H9 (cell line): ENCODE data around the gene GSTO2. TPM values are rescaled to one million over a fixed set of nuclear protein-coding genes. Genes with fewer than 3 reads are reported as not detected.

Experiments used
- DNase-seq: peaks from one replicate; pipeline ENCODE4 v3.0.0-alpha.2; 2017
- H2AFZ ChIP-seq: one replicate; pipeline ENCODE4 v1.6.1; 2013; ENCODE audit warnings: mild to moderate bottlenecking, low read length, control low read depth, moderate library complexity
- H2AK5ac ChIP-seq: 2 replicates; pipeline ENCODE4 v1.6.1; 2013; ENCODE audit warnings: low read length, control low read depth, mixed read lengths; ENCODE audit not compliant: insufficient read length
- H2BK120ac ChIP-seq: one replicate; pipeline ENCODE4 v1.6.1; 2013; ENCODE audit warnings: low read depth, mild to moderate bottlenecking, low read length, control low read depth, inconsistent platforms; ENCODE audit not compliant: poor library complexity, severe bottlenecking
- H2BK12ac ChIP-seq: 2 replicates; pipeline ENCODE4 v1.6.1; 2013; ENCODE audit warnings: low read length, control low read depth, mixed read lengths, low read depth; ENCODE audit not compliant: insufficient read length
- H2BK15ac ChIP-seq: 2 replicates; pipeline ENCODE4 v1.6.1; 2013; ENCODE audit warnings: low read depth, low read length, control low read depth
- H2BK20ac ChIP-seq: one replicate; pipeline ENCODE4 v1.6.1; 2013; ENCODE audit warnings: low read depth, mild to moderate bottlenecking, low read length, control low read depth, inconsistent platforms; ENCODE audit not compliant: poor library complexity, severe bottlenecking
- H2BK5ac ChIP-seq: 2 replicates; pipeline ENCODE4 v1.6.1; 2013; ENCODE audit warnings: low read length, control low read depth, mixed read lengths; ENCODE audit not compliant: insufficient read length
- H3K14ac ChIP-seq: 2 replicates; pipeline ENCODE4 v1.6.1; 2013; ENCODE audit warnings: low read length, control low read depth; ENCODE audit not compliant: insufficient read depth
- H3K18ac ChIP-seq: 2 replicates; pipeline ENCODE4 v1.6.1; 2013; ENCODE audit warnings: low read depth, mild to moderate bottlenecking, mixed read lengths, low read length, control low read depth; ENCODE audit not compliant: insufficient read length
- H3K23ac ChIP-seq: 2 replicates; pipeline ENCODE4 v1.6.1; 2013; ENCODE audit warnings: low read length, control low read depth, mixed read lengths, low read depth; ENCODE audit not compliant: insufficient read length
- H3K23me2 ChIP-seq: 2 replicates; pipeline ENCODE4 v1.6.1; 2013; ENCODE audit warnings: low read depth, mild to moderate bottlenecking, mixed read lengths, low read length, control low read depth; ENCODE audit not compliant: insufficient read length, poor library complexity, severe bottlenecking
- H3K27ac ChIP-seq: 2 replicates; pipeline ENCODE4 v1.5.1; 2013; ENCODE audit warnings: low read length, control low read depth, mixed read lengths, low read depth; ENCODE audit not compliant: insufficient read length
- H3K27me3 ChIP-seq: 2 replicates; pipeline ENCODE4 v1.6.1; 2013; ENCODE audit warnings: low read length, control low read depth, inconsistent platforms; ENCODE audit not compliant: insufficient read depth
- H3K4ac ChIP-seq: 2 replicates; pipeline ENCODE4 v1.6.1; 2013; ENCODE audit warnings: low read depth, mild to moderate bottlenecking, control low read depth, inconsistent platforms, low read length, moderate library complexity
- H3K4me1 ChIP-seq: 2 replicates; pipeline ENCODE4 v1.6.1; 2013; ENCODE audit warnings: low read length, control low read depth, inconsistent platforms; ENCODE audit not compliant: insufficient read depth
- H3K4me2 ChIP-seq: 2 replicates; pipeline ENCODE4 v1.6.1; 2013; ENCODE audit warnings: low read length, control low read depth, mixed read lengths; ENCODE audit not compliant: insufficient read length, insufficient read depth
- H3K56ac ChIP-seq: 2 replicates; pipeline ENCODE4 v1.6.1; 2013; ENCODE audit warnings: low read depth, mild to moderate bottlenecking, mixed read lengths, low read length, control low read depth; ENCODE audit not compliant: insufficient read length
- H3K79me1 ChIP-seq: 2 replicates; pipeline ENCODE4 v1.6.1; 2013; ENCODE audit warnings: low read depth, mild to moderate bottlenecking, moderate library complexity, low read length, control low read depth, inconsistent platforms; ENCODE audit not compliant: insufficient read depth, poor library complexity, severe bottlenecking
- H3K79me2 ChIP-seq: 2 replicates; pipeline ENCODE4 v1.6.1; 2013; ENCODE audit warnings: low read length, control low read depth, inconsistent platforms; ENCODE audit not compliant: insufficient read depth
- H3K9ac ChIP-seq: 2 replicates; pipeline ENCODE4 v1.6.1; 2013; ENCODE audit warnings: low read length, control low read depth, mixed read lengths; ENCODE audit not compliant: insufficient read length; ENCODE audit errors: extremely low read depth
- H3K9me3 ChIP-seq: one replicate; pipeline ENCODE4 v1.6.1; 2013; ENCODE audit warnings: low read depth, low read length, inconsistent platforms; ENCODE audit not compliant: control insufficient read depth
- H3T11ph ChIP-seq: one replicate; pipeline ENCODE4 v1.6.1; 2013; ENCODE audit warnings: mild to moderate bottlenecking, low read length, control low read depth, inconsistent platforms
- H4K20me1 ChIP-seq: one replicate; pipeline ENCODE4 v1.6.1; 2013; ENCODE audit not compliant: control insufficient read depth, insufficient read length, insufficient read depth
- H4K5ac ChIP-seq: 2 replicates; pipeline ENCODE4 v1.6.1; 2013; ENCODE audit warnings: low read depth, mild to moderate bottlenecking, mixed read lengths, low read length, control low read depth; ENCODE audit not compliant: insufficient read length
- H4K8ac ChIP-seq: replicated peaks from 2 replicates; pipeline ENCODE4 v1.6.1; 2013; ENCODE audit warnings: low read length, control low read depth, mixed read lengths, low read depth; ENCODE audit not compliant: insufficient read length
- H4K91ac ChIP-seq: 2 replicates; pipeline ENCODE4 v1.6.1; 2013; ENCODE audit warnings: low read depth, mild to moderate bottlenecking, moderate library complexity, mixed read lengths, low read length, control low read depth; ENCODE audit not compliant: insufficient read length
- H3K27ac Mint-ChIP-seq, 3 experiments: 2 replicates in 2 of 3; 3 replicates in 1 of 3; pipeline ENCODE4 v1.8.0; 2020 to 2021; ENCODE audit warnings: mixed read lengths in 3 of 3, mild to moderate bottlenecking in 1 of 3, moderate library complexity in 1 of 3
- H3K27me3 Mint-ChIP-seq: 2 replicates; pipeline ENCODE4 v1.8.0; 2021; ENCODE audit warnings: low read depth, mild to moderate bottlenecking, moderate library complexity, mixed read lengths
- H3K36me3 Mint-ChIP-seq, 3 experiments: 2 replicates in 2 of 3; 3 replicates in 1 of 3; pipeline ENCODE4 v1.8.0; 2020 to 2021; ENCODE audit warnings: low read depth in 3 of 3, mixed read lengths in 3 of 3; ENCODE audit not compliant: insufficient read depth in 1 of 3
- H3K4me1 Mint-ChIP-seq, 2 experiments: 2 replicates each; pipeline ENCODE4 v1.8.0; 2020; ENCODE audit warnings: mixed read lengths in 2 of 2
- H3K4me3 Mint-ChIP-seq, 2 experiments: 2 replicates in 1 of 2; 3 replicates in 1 of 2; pipeline ENCODE4 v1.8.0; 2020 to 2021; ENCODE audit warnings: mild to moderate bottlenecking in 2 of 2, mixed read lengths in 2 of 2, moderate library complexity in 1 of 2
- H3K9me3 Mint-ChIP-seq, 2 experiments: 2 replicates in 1 of 2; 3 replicates in 1 of 2; pipeline ENCODE4 v1.8.0; 2020; ENCODE audit warnings: mild to moderate bottlenecking in 2 of 2, mixed read lengths in 2 of 2, moderate library complexity in 1 of 2
- CTCF ChIP-seq: fragments of 200-600 bp; sonication (generic); conservative IDR thresholded peaks from 3 replicates; pipeline ENCODE4 v1.8.0; 2021; ENCODE audit warnings: antibody characterized with exemption, mild to moderate bottlenecking
- WGBS: extraction: QIAGEN DNeasy Blood & Tissue Kit; methylation state at CpG from one replicate; pipeline ENCODE4 v1.1.7; 2013; ENCODE audit warnings: missing lambda C conversion rate, low lambda C conversion rate, mixed read lengths; ENCODE audit not compliant: insufficient read length; ENCODE audit errors: extremely low coverage; 5-methylcytosine and 5-hydroxymethylcytosine counted together
- total RNA-seq: library from RNA; stranded (reverse); gene quantifications from 2 replicates; pipeline ENCODE4 v1.2.1, GENCODE V29; 2021

Gene GSTO2
- total RNA-seq, 1 experiment from 2014 or later: 14.5 TPM

- no peak overlapping the region for H2BK12ac ChIP-seq
- peak overlapping the region; percentile 92 to 95 for H3K4me3 Mint-ChIP-seq
- H2BK15ac ChIP-seq: no peak overlapping the region
- peaks cover 14% of the 10 kb centered on the region; the same call in 1 of the 2 replicates for H3K4me1 ChIP-seq
- H3K9me3 ChIP-seq: no peaks in the 10 kb centered on the region
- H2AFZ ChIP-seq: no peak overlapping the region
- H4K20me1 ChIP-seq: peaks cover 3% of the 10 kb centered on the region
- peak overlapping the region; percentile 78 for H3K4me2 ChIP-seq
- peak overlapping the region in 1 of 3 experiments; percentile 94; a peak in 3 of 7 replicates for H3K27ac Mint-ChIP-seq
- H2BK20ac ChIP-seq: no peak overlapping the region
- no peaks in the 10 kb centered on the region for H3K27me3 ChIP-seq
- H3K14ac ChIP-seq: no peak overlapping the region; the same call in 1 of the 2 replicates
- H3K9ac ChIP-seq: peak overlapping the region; percentile 75
- no peak overlapping the region for H3T11ph ChIP-seq
- no peaks in the 10 kb centered on the region for H3K79me1 ChIP-seq
- no peak overlapping the region for H4K8ac ChIP-seq
- H3K4me1 Mint-ChIP-seq: peaks cover 56 to 61% of the 10 kb centered on the region in 2 experiments
- peaks cover 3% of the 10 kb centered on the region; the same call in 1 of the 2 replicates for H3K27me3 Mint-ChIP-seq
- no peak overlapping the region for H4K91ac ChIP-seq
- H3K23me2 ChIP-seq: peaks cover 12% of the 10 kb centered on the region
- H3K56ac ChIP-seq: no peak overlapping the region
- peaks cover 2 to 5% (median 3%) of the 10 kb centered on the region in 3 experiments; a peak in 3 of 7 replicates for H3K36me3 Mint-ChIP-seq
- DNase-seq: no peak
- H3K27ac ChIP-seq: no peak overlapping the region
- H3K4ac ChIP-seq: no peak overlapping the region
- H3K23ac ChIP-seq: no peak overlapping the region
- no peak for TF ChIP-seq CTCF
- peaks cover 19% of the 10 kb centered on the region; the same call in 1 of the 2 replicates for H3K79me2 ChIP-seq
- H2BK120ac ChIP-seq: no peak overlapping the region
- H2BK5ac ChIP-seq: no peak overlapping the region
- WGBS: no CpG with 5 or more reads among the region's 12 CpGs
- no peak overlapping the region for H2AK5ac ChIP-seq
- no peak overlapping the region for H4K5ac ChIP-seq
- no peaks in the 10 kb centered on the region for H3K9me3 Mint-ChIP-seq
- H3K18ac ChIP-seq: no peak overlapping the region
These were observed 68.0 kb downstream of the GSTO2 start for GRCh38 chr10:104336821-104337467.
